Measurements from ENCODE around the gene ALDH7A1.
A peak's percentile ranks its signal among the peaks of the same experiment; 100 is the strongest.

The ALDH7A1 gene

GRCh38 chr5:126486332-126486731 lies 108.7 kb downstream of the ALDH7A1 start:
- no peak overlapping the region for H3K4me3 ChIP-seq (ENCODE audit: low read length)
- no peak for DNase-seq (ENCODE audit: low read depth)
- no peak for TF ChIP-seq CTCF (conservative IDR thresholded peaks at IDR 0.05; ENCODE audit: low read length)

GRCh38 chr5:126484253-126484652 lies 110.8 kb downstream of the ALDH7A1 start:
- no peak overlapping the region for H3K4me3 ChIP-seq (ENCODE audit: low read length)
- DNase-seq (ENCODE audit: low read depth): no peak
- no peak for TF ChIP-seq CTCF (conservative IDR thresholded peaks at IDR 0.05; ENCODE audit: low read length)

GRCh38 chr5:126483156-126483555 lies 111.9 kb downstream of the ALDH7A1 start:
- no peak for TF ChIP-seq CTCF (conservative IDR thresholded peaks at IDR 0.05; ENCODE audit: low read length)
- H3K4me3 ChIP-seq (ENCODE audit: low read length): no peak overlapping the region
- peak; percentile 42 for DNase-seq (ENCODE audit: low read depth)

GRCh38 chr5:126482591-126482990 lies 112.4 kb downstream of the ALDH7A1 start:
- no peak for TF ChIP-seq CTCF (conservative IDR thresholded peaks at IDR 0.05; ENCODE audit: low read length)
- H3K4me3 ChIP-seq (ENCODE audit: low read length): no peak overlapping the region
- no peak for DNase-seq (ENCODE audit: low read depth)

- DNase-seq (ENCODE audit: low read depth): peak; percentile 67
- H3K4me3 ChIP-seq (ENCODE audit: low read length): no peak overlapping the region
- no peak for TF ChIP-seq CTCF (conservative IDR thresholded peaks at IDR 0.05; ENCODE audit: low read length)
Measured at GRCh38 chr5:126481243-126481642, 113.8 kb downstream of the ALDH7A1 start.

Measured in AG10803 (cell line).